ENCODE results near the gene CRTAC1.
A peak's percentile ranks its signal among the peaks of the same experiment; 100 is the strongest.

Gene CRTAC1

DNA sequence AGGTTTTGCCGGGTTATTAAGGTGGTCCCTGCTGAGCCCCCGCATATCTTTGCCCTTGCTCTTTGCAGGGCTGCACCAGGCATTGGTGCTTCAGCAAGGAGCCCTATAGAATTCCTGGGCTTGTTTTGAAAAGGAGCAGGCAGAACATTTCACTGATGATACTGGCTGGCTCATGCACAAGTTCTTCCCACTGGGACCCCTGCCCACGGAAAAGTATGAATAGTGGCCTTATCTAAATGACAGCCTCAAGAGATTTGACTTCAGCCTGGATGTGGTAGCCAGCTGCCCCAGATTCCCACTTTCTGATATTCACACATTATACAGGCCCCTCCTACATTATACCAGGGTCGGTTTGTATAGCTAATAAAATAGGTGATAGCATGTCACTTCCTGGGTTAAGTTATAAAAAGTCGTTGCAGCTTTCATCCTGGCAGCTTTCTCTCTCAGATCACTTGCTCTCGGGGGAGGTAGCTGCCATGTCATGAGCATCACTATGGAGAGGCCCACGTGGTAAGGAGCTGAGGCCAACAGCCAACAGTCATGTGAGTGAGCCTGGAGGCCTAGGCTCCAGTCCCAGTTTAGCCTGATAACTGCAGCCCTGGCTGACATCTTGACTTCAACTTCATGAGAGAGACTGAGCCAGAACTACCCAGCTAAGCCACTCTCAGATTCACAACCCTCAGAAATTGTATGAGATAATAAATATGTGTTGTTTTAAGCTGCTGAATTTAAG, 16.8 kb upstream of the CRTAC1 start:
- Histone ChIP-seq H3K9ac (ENCODE audit: low read length) (no peak overlapping the region), H3K27ac (ENCODE audit: low read depth, low read length) (no peak overlapping the region), H3K4me3 (ENCODE audit: low read depth in 1 of 2, low read length in 2 of 2) (no peak overlapping the region), H3K4me1 (ENCODE audit: insufficient read depth, low read length) (peaks cover 6% of the 10 kb centered on the region), H3K27me3 (ENCODE audit: control insufficient read depth in 1 of 2, insufficient read depth in 2 of 2, low read length in 2 of 2) (peaks cover 0 to 9% of the 10 kb centered on the region in 2 donors), H3K36me3 (ENCODE audit: insufficient read depth, low read length) (no peaks in the 10 kb centered on the region), H3K9me3 (ENCODE audit: low read length) (no peaks in the 10 kb centered on the region)

DNA sequence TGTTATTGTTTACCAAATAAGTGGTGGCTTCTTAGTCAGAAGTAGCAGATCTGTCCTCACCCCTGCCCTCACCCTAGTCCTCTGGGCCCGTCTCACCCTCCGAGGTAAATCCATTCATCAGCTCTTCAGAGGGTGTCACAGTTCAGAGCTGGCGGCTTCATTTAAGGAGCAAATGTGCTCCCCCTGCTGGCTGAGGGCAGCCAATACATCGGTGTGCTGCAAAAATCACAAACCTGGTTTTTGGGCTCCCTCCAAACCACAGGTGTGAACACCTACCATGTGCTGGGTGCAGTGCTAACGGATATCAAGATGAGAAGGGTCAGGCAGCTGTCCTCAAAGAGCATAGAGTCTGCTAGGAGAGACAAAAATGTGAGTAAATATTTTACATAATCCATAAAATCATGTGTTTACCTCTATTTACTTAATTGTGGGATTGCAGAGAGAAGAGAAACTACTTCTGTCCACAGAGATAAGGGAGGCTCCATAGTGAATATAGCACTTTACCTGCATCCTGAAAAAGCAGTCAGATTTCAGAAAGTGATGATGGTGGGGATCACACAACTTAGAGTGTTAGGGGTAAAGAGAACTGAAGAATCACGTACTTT, 15.5 kb upstream of the CRTAC1 start:
- H3K4me1 ChIP-seq (ENCODE audit: insufficient read depth, low read length) = peaks cover 6% of the 10 kb centered on the region
- H3K36me3 ChIP-seq (ENCODE audit: insufficient read depth, low read length) = no peaks in the 10 kb centered on the region
- H3K9ac ChIP-seq (ENCODE audit: low read length) = no peak overlapping the region
- H3K27me3 ChIP-seq (ENCODE audit: control insufficient read depth in 1 of 2, insufficient read depth in 2 of 2, low read length in 2 of 2) = peaks cover 4 to 9% of the 10 kb centered on the region in 2 donors
- H3K27ac ChIP-seq (ENCODE audit: low read depth, low read length) = no peak overlapping the region
- no peaks in the 10 kb centered on the region for H3K9me3 ChIP-seq (ENCODE audit: low read length)
- H3K4me3 ChIP-seq (ENCODE audit: low read depth in 1 of 2, low read length in 2 of 2) = no peak overlapping the region

GRCh38 chr10:98041352-98042043, 11.1 kb upstream of the CRTAC1 start:
- Histone ChIP-seq H3K27me3 (ENCODE audit: control insufficient read depth in 1 of 2, insufficient read depth in 2 of 2, low read length in 2 of 2) (peaks cover 16 to 27% of the 10 kb centered on the region in 2 donors), H3K27ac (ENCODE audit: low read depth, low read length) (no peak overlapping the region)

DNA sequence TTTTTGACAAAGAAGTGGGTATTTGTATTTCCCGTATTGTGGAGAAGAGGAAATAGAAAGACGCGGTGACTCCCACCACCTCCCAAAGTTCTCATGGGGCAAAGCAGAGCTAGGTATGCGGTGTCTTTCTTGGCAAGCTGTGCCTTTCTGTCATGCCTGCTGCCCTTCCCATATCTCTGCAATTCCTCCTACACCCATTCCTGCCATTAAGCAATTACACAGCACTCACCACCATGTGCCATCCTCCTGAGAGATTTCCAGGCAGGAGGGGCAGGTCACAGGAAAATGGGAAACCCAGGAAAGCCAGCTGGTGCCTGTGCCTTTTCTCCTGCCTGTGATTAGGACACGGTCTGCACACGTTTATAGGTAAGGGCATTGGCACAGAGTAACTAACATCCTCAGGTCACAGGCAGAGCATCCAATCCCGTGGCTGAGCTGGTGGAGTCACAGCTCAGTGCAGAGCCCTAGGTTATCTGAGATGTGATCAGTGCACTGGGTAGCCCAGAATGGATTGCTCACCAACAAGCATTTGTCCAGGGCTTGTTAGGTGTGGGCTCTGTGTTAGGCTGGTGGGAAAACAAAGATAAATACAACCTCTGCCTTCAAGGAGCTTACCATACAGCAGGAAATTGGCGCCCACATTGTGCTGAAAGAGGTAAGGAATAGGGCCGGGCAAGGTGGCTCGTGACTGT, 9.4 kb upstream of the CRTAC1 start:
- Histone ChIP-seq H3K27ac (ENCODE audit: low read depth, low read length) (no peak overlapping the region), H3K9ac (ENCODE audit: low read length) (no peak overlapping the region), H3K9me3 (ENCODE audit: low read length) (no peaks in the 10 kb centered on the region), H3K4me1 (ENCODE audit: insufficient read depth, low read length) (no peaks in the 10 kb centered on the region), H3K27me3 (ENCODE audit: control insufficient read depth in 1 of 2, insufficient read depth in 2 of 2, low read length in 2 of 2) (peaks cover 18 to 38% of the 10 kb centered on the region in 2 donors), H3K4me3 (ENCODE audit: low read depth in 1 of 2, low read length in 2 of 2) (no peak overlapping the region), H3K36me3 (ENCODE audit: insufficient read depth, low read length) (no peaks in the 10 kb centered on the region)

More at GRCh38 chr10:98041352-98042043, 11.1 kb upstream of the CRTAC1 start:
- Histone ChIP-seq H3K4me3 (ENCODE audit: low read depth in 1 of 2, low read length in 2 of 2) (no peak overlapping the region), H3K9me3 (ENCODE audit: low read length) (no peaks in the 10 kb centered on the region), H3K9ac (ENCODE audit: low read length) (no peak overlapping the region), H3K36me3 (ENCODE audit: insufficient read depth, low read length) (no peaks in the 10 kb centered on the region), H3K4me1 (ENCODE audit: insufficient read depth, low read length) (no peaks in the 10 kb centered on the region)

DNA sequence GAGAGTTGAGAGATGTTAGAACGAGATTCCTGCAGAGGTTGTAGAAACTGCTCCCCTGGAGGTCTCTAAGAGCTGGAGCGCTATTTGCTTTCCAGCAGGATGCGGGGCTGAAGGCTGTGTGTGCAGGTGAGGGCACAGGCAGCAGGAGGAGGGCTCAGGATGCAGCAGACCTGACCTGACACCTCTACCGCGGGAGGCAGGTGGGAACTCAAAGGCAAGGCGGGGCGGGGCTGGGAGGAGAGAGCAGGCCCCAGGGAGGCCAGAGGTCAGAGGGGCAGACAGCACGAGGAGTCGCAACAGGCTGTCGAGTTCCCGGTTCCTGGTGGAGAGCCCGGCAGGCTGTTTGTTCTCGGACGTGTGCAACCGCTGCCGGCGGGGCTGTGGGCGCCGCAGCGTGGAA, 7.9 kb upstream of the CRTAC1 start:
- Histone ChIP-seq H3K36me3 (ENCODE audit: insufficient read depth, low read length) (no peaks in the 10 kb centered on the region), H3K9me3 (ENCODE audit: low read length) (no peaks in the 10 kb centered on the region), H3K4me3 (ENCODE audit: low read depth in 1 of 2, low read length in 2 of 2) (no peak overlapping the region), H3K4me1 (ENCODE audit: insufficient read depth, low read length) (no peaks in the 10 kb centered on the region), H3K9ac (ENCODE audit: low read length) (no peak overlapping the region), H3K27me3 (ENCODE audit: control insufficient read depth in 1 of 2, insufficient read depth in 2 of 2, low read length in 2 of 2) (peaks cover 18 to 36% of the 10 kb centered on the region in 2 donors), H3K27ac (ENCODE audit: low read depth, low read length) (no peak overlapping the region)

GRCh38 chr10:98035599-98035998, 5.2 kb upstream of the CRTAC1 start:
- no peak overlapping the region for H3K4me3 ChIP-seq (ENCODE audit: low read depth in 1 of 2, low read length in 2 of 2)
- H3K9me3 ChIP-seq (ENCODE audit: low read length) = no peaks in the 10 kb centered on the region
- no peak overlapping the region for H3K9ac ChIP-seq (ENCODE audit: low read length)
- no peaks in the 10 kb centered on the region for H3K36me3 ChIP-seq (ENCODE audit: insufficient read depth, low read length)
- H3K27me3 ChIP-seq (ENCODE audit: control insufficient read depth in 1 of 2, insufficient read depth in 2 of 2, low read length in 2 of 2) = peaks cover 21 to 32% of the 10 kb centered on the region in 2 donors
- H3K4me1 ChIP-seq (ENCODE audit: insufficient read depth, low read length) = no peaks in the 10 kb centered on the region
- H3K27ac ChIP-seq (ENCODE audit: low read depth, low read length) = no peak overlapping the region

DNA sequence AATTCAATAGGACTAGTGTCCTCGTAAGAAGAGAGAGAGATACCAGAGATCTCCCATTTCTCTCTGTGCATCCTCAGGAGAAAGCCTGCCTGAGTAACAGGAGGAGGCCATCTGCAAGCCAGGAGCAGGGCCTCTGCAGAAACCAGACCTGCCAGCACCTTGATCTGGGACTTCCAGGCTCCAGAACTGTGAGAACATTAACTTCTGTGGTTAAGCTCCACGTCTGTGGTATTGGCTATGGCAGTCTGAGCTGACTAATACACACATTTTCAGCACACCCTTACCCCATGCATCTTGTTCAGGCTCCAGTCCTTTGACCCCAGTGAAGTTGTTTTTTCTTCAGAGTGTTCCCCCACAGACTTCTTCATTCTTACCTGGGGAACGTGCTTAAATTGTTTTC, 3.1 kb upstream of the CRTAC1 start:
- no peaks in the 10 kb centered on the region for H3K9me3 ChIP-seq (ENCODE audit: low read length)
- H3K9ac ChIP-seq (ENCODE audit: low read length) = no peak overlapping the region
- no peaks in the 10 kb centered on the region for H3K36me3 ChIP-seq (ENCODE audit: insufficient read depth, low read length)
- H3K4me3 ChIP-seq (ENCODE audit: low read depth in 1 of 2, low read length in 2 of 2) = no peak overlapping the region
- H3K4me1 ChIP-seq (ENCODE audit: insufficient read depth, low read length) = peaks cover 7% of the 10 kb centered on the region
- H3K27ac ChIP-seq (ENCODE audit: low read depth, low read length) = no peak overlapping the region
- H3K27me3 ChIP-seq (ENCODE audit: control insufficient read depth in 1 of 2, insufficient read depth in 2 of 2, low read length in 2 of 2) = peaks cover 28 to 42% of the 10 kb centered on the region in 2 donors

DNA sequence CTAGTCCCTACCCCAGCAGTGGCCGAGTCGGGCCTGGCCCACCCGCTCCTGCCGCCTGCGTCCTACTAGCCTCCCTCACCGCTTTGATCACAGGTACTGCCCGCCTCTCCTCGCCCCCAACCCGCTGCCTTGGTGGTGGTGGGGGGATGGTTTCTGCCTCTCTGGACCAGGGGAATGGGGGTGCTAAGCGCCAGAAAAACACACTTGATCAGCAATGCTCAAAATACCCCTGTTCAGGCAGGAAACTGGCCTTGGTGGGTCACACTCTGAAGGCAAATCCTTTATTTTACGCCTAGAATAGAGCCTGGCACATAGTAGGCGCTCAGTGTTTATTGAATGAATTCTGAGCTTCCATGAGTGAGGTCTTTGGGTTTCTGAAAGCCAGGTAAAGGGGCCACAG, 1.0 kb upstream of the CRTAC1 start:
- no peak overlapping the region for H3K9ac ChIP-seq (ENCODE audit: low read length)
- no peaks in the 10 kb centered on the region for H3K9me3 ChIP-seq (ENCODE audit: low read length)
- no peak overlapping the region for H3K27ac ChIP-seq (ENCODE audit: low read depth, low read length)
- H3K4me1 ChIP-seq (ENCODE audit: insufficient read depth, low read length) = peaks cover 7% of the 10 kb centered on the region
- H3K4me3 ChIP-seq (ENCODE audit: low read depth in 1 of 2, low read length in 2 of 2) = no peak overlapping the region
- no peaks in the 10 kb centered on the region for H3K36me3 ChIP-seq (ENCODE audit: insufficient read depth, low read length)
- peaks cover 25 to 48% of the 10 kb centered on the region in 2 donors for H3K27me3 ChIP-seq (ENCODE audit: control insufficient read depth in 1 of 2, insufficient read depth in 2 of 2, low read length in 2 of 2)

DNA sequence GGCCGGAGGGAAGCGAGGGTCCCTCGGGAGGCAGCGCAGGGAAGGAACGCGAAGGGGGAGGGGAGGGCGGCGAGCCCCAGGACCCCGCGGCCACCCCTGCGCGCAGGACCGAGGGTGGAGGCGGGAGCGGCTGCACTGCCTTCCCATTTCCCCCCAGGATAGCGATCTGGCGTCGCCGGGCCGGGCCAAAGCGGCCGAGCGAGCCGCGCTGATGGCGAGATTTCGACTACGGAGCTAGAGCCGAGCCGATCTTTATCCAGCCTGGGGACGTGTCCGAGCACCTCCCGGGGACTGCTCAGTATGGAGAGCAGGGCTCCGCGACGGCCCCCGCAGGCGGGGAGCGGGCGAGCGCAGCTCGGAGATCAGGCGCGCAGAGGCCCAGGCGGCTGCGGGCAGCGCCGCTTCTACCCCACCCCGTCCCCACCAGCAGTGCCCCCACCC, 590 bp upstream of the CRTAC1 start:
- Histone ChIP-seq H3K4me1 (ENCODE audit: insufficient read depth, low read length) (peaks cover 7% of the 10 kb centered on the region), H3K36me3 (ENCODE audit: insufficient read depth, low read length) (no peaks in the 10 kb centered on the region), H3K9ac (ENCODE audit: low read length) (no peak overlapping the region), H3K4me3 (ENCODE audit: low read depth in 1 of 2, low read length in 2 of 2) (peak overlapping the region in 1 of 2 donors; percentile 47), H3K27ac (ENCODE audit: low read depth, low read length) (no peak overlapping the region), H3K27me3 (ENCODE audit: control insufficient read depth in 1 of 2, insufficient read depth in 2 of 2, low read length in 2 of 2) (peaks cover 24 to 46% of the 10 kb centered on the region in 2 donors), H3K9me3 (ENCODE audit: low read length) (no peaks in the 10 kb centered on the region)

- H3K9ac ChIP-seq (ENCODE audit: low read length) = no peak overlapping the region
- no peaks in the 10 kb centered on the region for H3K9me3 ChIP-seq (ENCODE audit: low read length)
- no peaks in the 10 kb centered on the region for H3K36me3 ChIP-seq (ENCODE audit: insufficient read depth, low read length)
- H3K27ac ChIP-seq (ENCODE audit: low read depth, low read length) = no peak overlapping the region
- H3K27me3 ChIP-seq (ENCODE audit: control insufficient read depth in 1 of 2, insufficient read depth in 2 of 2, low read length in 2 of 2) = peaks cover 24 to 37% of the 10 kb centered on the region in 2 donors
- peak overlapping the region; percentile 27 to 32 for H3K4me3 ChIP-seq (ENCODE audit: low read depth in 1 of 2, low read length in 2 of 2)
- peaks cover 7% of the 10 kb centered on the region for H3K4me1 ChIP-seq (ENCODE audit: insufficient read depth, low read length)
These were observed 1.0 kb downstream of the CRTAC1 start for GRCh38 chr10:98029149-98030092.

All from muscle layer of colon (tissue), 2 donors.